HG03095 (cell line): ENCODE data around the gene MYOC.
"Not testable (repeated sequence)": the region's sequence is repeated elsewhere in the genome, so short reads cannot be mapped to it uniquely, and the experiment has no call there.

Experiments
- ATAC-seq: cut with Tn5 transposase; IDR thresholded peaks from one replicate; pipeline ENCODE4 v1.9.1; 2021; ENCODE audit warnings: moderate library complexity; ENCODE audit not compliant: unreplicated experiment

The MYOC gene

GRCh38 chr1:171652234-171652822 lies at the start of gene MYOC:
Gene MYOC (minus strand): TSS chr1:171652688. CDS start chr1:171652611, 77 bp downstream.
- no peak for ATAC-seq

DNA sequence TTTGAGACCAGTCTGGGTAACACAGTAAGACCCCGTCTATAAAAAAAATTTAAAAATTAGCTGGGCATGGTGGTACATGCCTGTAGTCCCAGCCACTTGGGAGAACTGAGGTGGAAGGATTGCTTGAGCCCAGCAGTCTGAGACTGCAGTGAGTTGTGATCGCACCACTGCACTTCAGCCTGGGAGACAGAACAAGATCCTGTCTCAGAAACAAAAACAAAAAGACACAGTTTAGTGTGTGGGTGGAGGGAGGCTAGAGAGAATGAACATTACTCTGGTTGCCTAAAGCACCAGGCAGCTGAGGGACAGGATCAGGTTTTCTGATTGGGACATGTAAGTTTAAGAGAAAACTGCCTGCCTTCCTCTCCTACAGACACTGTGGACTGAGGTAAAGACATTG lies 47.0 kb upstream of the MYOC start:
- no peak for ATAC-seq

DNA sequence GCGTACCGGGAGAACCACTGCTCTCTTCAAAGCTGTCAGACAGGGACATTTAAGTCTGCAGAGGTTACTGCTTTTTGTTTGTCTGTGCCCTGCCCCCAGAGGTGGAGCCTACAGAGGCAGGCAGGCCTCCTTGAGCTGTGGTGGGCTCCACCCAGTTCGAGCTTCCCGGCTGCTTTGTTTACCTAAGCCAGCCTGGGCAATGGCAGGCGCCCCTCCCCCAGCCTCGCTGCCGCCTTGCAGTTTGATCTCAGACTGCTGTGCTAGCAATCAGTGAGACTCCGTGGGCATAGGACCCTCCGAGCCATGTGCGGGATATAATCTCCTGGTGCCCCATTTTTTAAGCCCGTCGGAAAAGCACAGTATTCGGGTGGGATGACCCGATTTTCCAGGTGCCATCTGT lies 43.3 kb upstream of the MYOC start:
- not testable (repeated sequence) for ATAC-seq

DNA sequence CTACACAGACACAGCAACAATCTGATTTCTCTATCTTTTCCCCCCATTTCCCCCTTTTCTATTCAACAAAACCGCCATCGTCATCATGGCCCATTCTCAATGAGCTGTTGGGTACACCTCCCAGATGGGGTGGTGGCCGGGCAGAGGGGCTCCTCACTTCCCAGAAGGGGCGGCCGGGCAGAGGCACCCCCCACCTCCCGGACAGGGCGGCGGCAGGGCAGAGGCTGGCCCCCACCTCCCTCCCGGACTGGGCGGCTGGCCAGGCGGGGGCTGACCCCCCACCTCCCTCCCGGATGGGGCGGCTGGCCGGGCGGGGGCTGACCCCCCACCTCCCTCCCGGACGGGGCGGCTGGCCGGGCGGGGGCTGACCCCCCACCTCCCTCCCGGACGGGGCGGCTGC lies 41.1 kb upstream of the MYOC start:
- not testable (repeated sequence) for ATAC-seq

- no peak for ATAC-seq
These were observed 31.4 kb upstream of the MYOC start for GRCh38 chr1:171683870-171684269.

DNA sequence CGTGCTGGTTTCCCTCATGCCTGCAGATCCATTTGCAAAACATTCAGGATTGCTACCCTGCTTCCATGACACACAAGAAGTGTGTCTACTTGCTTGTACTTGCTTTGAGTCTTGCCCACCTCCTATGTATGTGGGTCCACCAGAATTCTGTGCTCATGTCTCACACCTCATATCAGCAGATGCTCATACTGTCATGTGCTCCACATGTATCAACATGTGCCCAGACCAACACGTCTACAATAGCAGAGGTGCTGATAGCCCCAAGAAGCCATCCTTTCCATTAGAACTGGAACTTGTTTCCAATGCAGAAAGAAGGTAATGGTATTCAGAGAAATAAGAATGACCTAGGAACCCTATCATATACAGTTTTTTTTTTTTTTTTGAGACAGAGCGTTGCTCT lies 27.9 kb upstream of the MYOC start:
- no peak for ATAC-seq

DNA sequence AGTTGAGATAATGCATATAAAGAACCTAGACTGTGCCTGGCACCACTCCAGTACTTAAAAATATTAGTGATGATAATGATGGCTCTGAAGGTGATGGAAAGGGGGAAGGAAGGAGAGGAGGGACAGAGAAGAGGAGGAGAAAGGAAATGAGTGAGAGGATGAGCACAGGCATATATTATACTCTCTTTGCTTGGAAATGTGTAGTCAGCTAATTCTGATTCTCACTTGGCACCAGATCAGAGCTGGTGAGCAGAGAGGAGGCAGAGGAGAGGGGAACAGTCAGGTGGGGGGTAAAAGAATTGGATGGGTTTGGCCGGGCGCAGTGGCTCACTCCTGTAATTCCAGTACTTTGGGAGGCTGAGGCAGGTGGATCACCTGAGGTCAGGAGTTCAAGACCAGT lies 24.3 kb upstream of the MYOC start:
- no peak for ATAC-seq

GRCh38 chr1:171674431-171675405 lies 22.2 kb upstream of the MYOC start:
- no peak for ATAC-seq

- ATAC-seq = no peak
These were observed 18.3 kb upstream of the MYOC start for GRCh38 chr1:171670739-171671138.

DNA sequence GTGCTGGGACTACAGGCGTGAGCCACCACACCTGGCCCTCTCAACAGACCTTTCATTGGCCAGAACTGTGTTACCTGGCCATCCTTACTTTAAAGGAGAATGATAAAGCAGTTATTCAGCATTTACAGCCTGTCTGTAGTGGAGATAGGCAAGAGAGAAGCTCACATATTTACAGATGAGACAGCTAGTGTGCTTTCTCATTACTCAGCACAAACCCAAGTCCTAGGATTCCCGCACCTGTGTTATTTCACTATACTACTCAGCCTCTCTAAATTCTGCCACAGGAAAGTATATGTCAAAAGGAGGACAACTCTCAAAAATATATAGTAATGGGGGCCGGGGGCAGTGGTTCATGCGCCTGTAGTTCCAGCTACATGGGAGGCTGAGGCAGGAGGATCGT lies 15.9 kb upstream of the MYOC start:
- no peak for ATAC-seq

GRCh38 chr1:171666114-171666769 lies 13.8 kb upstream of the MYOC start:
- ATAC-seq = no peak

GRCh38 chr1:171664976-171665375 lies 12.5 kb upstream of the MYOC start:
- ATAC-seq = no peak

GRCh38 chr1:171663854-171664575 lies 11.5 kb upstream of the MYOC start:
- ATAC-seq = no peak

DNA sequence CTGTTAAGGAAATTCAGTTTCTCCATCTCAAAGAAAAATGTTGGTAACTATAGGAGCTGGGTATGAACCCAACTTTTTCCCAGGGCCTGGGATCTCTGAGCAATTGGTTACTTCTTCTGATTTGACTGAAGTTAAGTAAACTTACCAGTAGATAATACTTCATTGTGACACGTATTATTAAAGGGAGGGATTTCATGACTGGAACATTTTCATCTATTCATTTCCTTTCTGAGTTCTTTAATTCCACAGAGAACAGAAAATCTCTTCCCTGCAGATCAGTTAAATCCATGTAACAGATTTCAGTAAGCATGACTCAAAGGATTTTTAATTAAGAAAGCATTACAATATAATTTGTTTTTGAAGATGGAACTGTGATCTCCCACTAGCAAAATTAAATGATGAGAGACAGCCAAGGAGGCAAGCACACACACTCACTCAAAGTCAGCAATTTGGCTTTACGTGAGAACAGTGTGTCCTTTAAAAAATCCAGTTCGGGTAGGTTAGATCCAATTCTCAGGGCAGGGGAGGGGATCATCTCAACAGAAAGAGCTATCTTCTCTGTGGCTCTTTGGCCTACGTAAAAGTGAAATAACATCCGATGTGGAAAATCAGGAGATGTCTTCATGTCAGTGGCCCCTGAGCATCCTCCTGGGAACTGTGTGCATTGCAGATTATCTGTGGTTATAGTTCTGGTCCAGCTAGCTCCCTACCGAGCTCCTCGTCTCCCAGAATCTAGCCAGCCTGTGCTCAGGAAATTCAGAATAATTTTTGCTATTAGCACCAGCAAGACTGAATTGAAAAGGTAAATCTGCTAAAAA lies 10.8 kb upstream of the MYOC start:
- ATAC-seq = no peak

DNA sequence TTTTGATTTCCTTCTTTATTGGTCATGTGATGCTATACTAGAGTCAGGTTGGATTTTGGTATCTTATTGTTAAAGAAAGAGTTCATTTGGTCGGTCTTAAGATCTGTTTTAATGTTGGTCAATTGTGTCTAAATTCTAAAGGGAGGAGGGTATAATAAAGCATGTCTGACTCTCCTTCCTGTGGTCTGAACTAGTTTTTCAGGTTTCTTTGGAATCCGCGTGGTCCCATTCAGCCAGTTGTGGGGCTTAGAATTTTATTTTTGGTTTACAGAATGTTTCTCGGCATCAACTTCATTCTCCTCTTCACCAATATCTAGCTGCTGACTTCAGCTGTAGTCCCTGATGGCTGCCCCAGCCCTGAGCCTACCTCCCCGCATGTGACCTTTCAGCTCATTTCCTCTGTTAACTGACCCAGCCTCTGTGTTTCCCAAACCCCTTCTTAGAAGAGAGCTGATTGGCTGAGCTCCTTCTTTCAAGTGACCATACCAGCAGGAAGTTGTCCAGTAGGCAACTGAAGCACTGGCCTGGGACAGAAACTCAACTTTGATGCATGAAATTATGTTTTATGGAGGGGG lies 8.7 kb upstream of the MYOC start:
- no peak for ATAC-seq

DNA sequence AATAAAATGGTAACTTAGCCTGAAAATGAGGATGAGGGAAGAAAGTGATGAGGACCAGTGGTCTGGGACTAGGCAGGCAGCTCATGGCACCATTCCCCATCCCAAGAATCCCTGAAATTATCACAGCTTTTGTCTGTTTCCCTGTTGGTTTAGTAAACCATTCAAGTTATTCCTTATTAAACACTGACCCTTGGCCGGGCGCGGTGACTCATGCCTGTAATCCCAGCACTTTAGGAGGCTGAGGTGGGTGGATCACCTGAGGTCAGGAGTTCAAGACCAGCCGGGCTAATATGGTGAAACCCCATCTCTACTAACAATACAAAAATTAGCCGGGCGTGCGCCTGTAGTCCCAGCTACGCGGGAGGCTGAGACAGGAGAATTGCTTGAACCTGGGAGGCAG lies 3.7 kb upstream of the MYOC start:
- ATAC-seq = not testable (repeated sequence)

GRCh38 chr1:171655746-171656116 lies 3.2 kb upstream of the MYOC start:
- ATAC-seq = no peak

GRCh38 chr1:171654942-171655745 lies 2.7 kb upstream of the MYOC start:
- no peak for ATAC-seq
